Neural cell (in vitro differentiated cells): ENCODE results near the gene HDHD3.

Experiments
- EP300 ChIP-seq: fragments of 450-650 bp; conservative IDR thresholded peaks from 2 replicates; pipeline ENCODE4 v1.6.1; 2014; ENCODE audit warnings: antibody characterized with exemption, mild to moderate bottlenecking, moderate library complexity; ENCODE audit not compliant: poor library complexity, severe bottlenecking
- EZH2 ChIP-seq: fragments of 200-600, 300-800 bp; shearing (Covaris generic), sonication (generic); IDR thresholded peaks from 2 replicates; pipeline ENCODE4 v1.6.1; 2014; ENCODE audit warnings: antibody characterized with exemption, low read length, borderline replicate concordance, mild to moderate bottlenecking; ENCODE audit not compliant: insufficient read depth, poor library complexity, severe bottlenecking
- MXI1 ChIP-seq: fragments of 450-650 bp; conservative IDR thresholded peaks from 2 replicates; pipeline ENCODE4 v1.6.1; 2014; ENCODE audit warnings: antibody characterized with exemption, mild to moderate bottlenecking; ENCODE audit not compliant: poor library complexity, severe bottlenecking
- POLR2AphosphoS5 ChIP-seq: IDR thresholded peaks from 2 replicates; pipeline ENCODE4 v1.6.1; 2012
- RAD21 ChIP-seq: fragments of 450-650 bp; conservative IDR thresholded peaks from 2 replicates; pipeline ENCODE4 v1.6.1; 2014; ENCODE audit warnings: antibody characterized with exemption, mild to moderate bottlenecking, moderate library complexity
- SMC3 ChIP-seq: fragments of 450-650 bp; conservative IDR thresholded peaks from 2 replicates; pipeline ENCODE4 v1.6.1; 2014; ENCODE audit warnings: antibody characterized with exemption, mild to moderate bottlenecking, moderate library complexity; ENCODE audit not compliant: poor library complexity
- TAF1 ChIP-seq: IDR thresholded peaks from 2 replicates; pipeline ENCODE4 v1.6.1; 2012; ENCODE audit warnings: low read depth
- TF ChIP-seq, protein P1 (sequence below): fragments of 450-650 bp; IDR thresholded peaks from 2 replicates; pipeline ENCODE4 v1.5.1; 2014; ENCODE audit warnings: antibody characterized with exemption, mild to moderate bottlenecking, moderate library complexity; ENCODE audit not compliant: poor library complexity, severe bottlenecking
- TF ChIP-seq, protein P2 (sequence below): IDR thresholded peaks from 2 replicates; pipeline ENCODE4 v1.6.1; 2012; ENCODE audit warnings: borderline replicate concordance

DNA sequence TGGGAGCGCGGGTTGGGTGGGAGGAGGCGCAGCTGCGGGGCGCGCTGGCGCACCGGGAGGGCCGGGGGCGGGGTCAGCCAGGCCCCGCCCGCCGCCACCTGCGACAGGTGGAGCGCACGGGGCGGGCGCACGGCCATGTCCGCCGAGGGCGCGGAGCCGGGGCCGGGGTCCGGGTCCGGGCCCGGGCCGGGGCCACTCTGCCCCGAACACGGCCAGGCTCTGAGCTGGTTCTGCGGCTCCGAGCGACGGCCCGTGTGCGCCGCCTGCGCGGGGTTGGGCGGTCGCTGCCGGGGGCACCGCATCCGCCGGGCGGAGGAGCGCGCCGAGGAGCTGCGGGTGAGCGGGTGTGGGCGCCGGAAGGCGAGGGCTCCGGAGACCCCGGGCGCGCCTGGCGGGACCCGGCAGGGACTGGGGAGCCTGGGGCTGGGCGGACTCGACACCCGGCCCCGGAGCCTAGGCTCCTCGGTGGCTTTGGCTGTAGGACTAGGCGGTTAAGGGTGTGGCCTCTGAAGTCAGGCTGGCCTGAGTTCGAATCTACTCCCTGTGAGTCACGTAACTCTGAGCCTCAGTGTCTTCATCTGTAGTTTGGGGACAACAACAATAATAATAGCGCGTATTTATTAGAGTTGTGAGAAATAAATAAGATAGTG is 27.2 kb downstream of the HDHD3 start, which contains the start of gene BSPRY:
- TF ChIP-seq EP300 (no peak), RAD21 (no peak), TAF1 (no peak), POLR2AphosphoS5 (no peak), EZH2 (no peak), SMC3 (no peak), MXI1 (no peak)
- TF ChIP-seq, protein P1, sequence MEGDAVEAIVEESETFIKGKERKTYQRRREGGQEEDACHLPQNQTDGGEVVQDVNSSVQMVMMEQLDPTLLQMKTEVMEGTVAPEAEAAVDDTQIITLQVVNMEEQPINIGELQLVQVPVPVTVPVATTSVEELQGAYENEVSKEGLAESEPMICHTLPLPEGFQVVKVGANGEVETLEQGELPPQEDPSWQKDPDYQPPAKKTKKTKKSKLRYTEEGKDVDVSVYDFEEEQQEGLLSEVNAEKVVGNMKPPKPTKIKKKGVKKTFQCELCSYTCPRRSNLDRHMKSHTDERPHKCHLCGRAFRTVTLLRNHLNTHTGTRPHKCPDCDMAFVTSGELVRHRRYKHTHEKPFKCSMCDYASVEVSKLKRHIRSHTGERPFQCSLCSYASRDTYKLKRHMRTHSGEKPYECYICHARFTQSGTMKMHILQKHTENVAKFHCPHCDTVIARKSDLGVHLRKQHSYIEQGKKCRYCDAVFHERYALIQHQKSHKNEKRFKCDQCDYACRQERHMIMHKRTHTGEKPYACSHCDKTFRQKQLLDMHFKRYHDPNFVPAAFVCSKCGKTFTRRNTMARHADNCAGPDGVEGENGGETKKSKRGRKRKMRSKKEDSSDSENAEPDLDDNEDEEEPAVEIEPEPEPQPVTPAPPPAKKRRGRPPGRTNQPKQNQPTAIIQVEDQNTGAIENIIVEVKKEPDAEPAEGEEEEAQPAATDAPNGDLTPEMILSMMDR, result no peak
- TF ChIP-seq, protein P2, sequence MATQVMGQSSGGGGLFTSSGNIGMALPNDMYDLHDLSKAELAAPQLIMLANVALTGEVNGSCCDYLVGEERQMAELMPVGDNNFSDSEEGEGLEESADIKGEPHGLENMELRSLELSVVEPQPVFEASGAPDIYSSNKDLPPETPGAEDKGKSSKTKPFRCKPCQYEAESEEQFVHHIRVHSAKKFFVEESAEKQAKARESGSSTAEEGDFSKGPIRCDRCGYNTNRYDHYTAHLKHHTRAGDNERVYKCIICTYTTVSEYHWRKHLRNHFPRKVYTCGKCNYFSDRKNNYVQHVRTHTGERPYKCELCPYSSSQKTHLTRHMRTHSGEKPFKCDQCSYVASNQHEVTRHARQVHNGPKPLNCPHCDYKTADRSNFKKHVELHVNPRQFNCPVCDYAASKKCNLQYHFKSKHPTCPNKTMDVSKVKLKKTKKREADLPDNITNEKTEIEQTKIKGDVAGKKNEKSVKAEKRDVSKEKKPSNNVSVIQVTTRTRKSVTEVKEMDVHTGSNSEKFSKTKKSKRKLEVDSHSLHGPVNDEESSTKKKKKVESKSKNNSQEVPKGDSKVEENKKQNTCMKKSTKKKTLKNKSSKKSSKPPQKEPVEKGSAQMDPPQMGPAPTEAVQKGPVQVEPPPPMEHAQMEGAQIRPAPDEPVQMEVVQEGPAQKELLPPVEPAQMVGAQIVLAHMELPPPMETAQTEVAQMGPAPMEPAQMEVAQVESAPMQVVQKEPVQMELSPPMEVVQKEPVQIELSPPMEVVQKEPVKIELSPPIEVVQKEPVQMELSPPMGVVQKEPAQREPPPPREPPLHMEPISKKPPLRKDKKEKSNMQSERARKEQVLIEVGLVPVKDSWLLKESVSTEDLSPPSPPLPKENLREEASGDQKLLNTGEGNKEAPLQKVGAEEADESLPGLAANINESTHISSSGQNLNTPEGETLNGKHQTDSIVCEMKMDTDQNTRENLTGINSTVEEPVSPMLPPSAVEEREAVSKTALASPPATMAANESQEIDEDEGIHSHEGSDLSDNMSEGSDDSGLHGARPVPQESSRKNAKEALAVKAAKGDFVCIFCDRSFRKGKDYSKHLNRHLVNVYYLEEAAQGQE, result no peak
